Epithelial cell of umbilical artery (primary cell): ENCODE measurements around the gene TXNDC9. TPM values are rescaled to one million over a fixed set of nuclear protein-coding genes. Genes with fewer than 3 reads are reported as not detected.

Experiments used
- total RNA-seq: library from RNA; depleted of rRNA; stranded (reverse); fragments of >200 nt; gene quantifications from 2 replicates; pipeline ENCODE4 v1.2.3, GENCODE V29; 2014

TXNDC9 gene, protein sequence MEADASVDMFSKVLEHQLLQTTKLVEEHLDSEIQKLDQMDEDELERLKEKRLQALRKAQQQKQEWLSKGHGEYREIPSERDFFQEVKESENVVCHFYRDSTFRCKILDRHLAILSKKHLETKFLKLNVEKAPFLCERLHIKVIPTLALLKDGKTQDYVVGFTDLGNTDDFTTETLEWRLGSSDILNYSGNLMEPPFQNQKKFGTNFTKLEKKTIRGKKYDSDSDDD
- total RNA-seq = 131 and 132 TPM in 2 replicates

DNA sequence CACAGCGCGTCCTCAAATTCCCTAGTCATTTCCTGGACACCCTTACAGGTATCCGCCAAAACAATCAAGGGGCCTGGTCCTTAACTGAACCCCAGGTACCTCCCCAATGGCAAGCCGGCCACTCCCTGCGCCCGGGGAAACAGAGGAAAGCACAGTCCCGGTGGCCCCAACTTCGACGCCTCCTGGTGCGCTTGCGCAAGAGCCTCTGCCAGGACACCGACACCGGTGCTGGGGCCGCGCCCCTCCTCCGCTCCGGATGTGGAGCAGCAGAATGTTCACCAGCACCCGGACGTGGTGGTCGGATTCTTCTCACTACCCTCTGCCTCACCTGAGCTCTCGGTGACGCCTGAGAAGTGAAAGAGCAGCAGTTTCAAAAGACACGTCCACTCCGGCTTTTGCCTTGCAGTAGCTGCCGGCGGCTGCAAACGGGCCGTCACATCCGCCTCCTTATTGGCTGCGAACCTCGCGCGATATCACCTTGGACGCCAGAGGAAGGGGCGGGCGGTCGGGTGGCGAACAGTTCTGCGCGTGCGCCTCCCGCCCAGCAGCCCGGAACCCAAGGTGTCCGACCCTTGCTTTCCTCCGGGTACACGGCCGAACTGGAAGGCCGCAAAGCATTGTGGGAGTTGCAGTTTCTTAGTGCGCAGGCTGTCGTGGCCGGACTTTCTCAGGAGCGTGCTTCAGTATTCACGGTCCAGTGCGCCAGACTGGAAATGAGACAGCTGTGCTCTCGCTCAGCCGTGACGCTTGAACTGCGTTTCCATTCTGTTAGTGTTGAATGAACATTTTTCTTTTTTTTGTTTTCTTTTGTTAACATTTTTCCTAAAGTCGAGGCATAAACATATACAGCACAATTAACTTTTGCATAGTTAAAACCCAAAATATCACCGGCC is at the start of gene TXNDC9:
Gene TXNDC9, minus strand, starts transcription at position 423 of the 893 bp plus-strand sequence. CDS start 3,123 bp downstream, outside the sequence.

DNA sequence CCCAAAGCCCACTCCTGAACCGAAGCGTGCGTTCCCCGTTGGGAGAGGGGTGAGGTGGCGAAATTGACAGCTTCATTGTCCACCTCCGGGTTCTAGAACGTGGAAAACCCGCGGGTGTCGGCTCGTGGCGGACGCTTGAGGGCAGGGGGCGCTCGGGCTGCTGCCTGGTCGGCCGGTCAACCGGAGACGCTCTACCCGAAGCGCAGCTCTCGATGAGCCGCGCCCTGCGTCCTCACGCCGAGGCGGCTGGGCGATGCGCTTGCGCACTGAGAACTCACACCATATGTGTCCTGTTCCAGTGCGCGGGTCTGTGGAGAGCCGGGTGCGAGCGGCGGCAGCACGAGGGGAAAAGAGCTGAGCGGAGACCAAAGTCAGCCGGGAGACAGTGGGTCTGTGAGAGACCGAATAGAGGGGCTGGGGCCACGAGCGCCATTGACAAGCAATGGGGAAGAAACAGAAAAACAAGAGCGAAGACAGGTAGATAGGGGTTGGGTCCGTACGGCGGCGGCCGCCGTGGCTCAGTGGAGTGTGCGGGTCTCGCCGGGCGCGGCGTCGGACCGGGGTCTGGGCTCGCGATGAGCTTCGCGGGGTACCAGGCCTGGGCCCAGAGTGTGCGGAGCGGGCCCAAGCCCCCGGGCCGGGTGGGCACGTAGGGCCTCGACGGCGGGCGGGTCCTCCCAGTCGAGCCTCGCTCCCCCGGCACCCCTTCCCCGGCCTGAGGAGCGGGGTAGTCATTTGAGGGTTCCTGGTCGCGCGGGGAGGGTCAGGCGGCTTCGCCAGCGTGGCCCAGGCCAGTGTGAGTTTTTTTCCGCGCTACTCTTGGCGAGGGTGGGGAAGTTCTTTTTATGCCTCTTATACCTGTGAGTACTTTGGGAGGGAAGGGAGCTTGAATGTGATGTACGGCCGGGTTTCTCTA is 1.2 kb upstream of the TXNDC9 start, which contains the start of gene EIF5B:
Gene EIF5B, plus strand, starts transcription at position 277 of the 916 bp plus-strand sequence. Its CDS starts 166 bp downstream, at position 443.

DNA sequence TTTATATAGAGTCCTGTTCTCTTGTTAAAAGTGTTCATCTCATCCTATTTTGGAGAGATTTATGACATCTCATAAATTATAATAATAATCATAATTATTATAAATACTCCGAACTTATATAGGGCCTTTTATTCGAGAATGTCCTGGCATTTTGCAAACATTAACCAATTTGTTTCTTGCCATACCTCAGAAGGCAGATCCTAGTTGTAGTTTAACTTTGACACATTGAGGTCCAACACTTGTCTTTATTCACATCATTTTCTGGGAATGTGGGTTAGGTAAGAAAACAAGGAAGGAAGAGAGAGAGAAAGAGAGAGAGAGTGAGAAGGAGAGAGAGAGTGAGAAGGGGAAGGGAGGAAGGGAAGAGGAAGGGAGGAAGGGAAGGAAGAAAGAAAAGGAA is 35.0 kb downstream of the TXNDC9 start, which contains the start of gene LYG1:
Gene LYG1, minus strand, starts transcription at position 101 of the 400 bp plus-strand sequence. CDS start 5,527 bp downstream, outside the sequence.

Other genes with a start within 250 kb of the TXNDC9 start
- gene C2orf15, start 194.6 kb downstream of the TXNDC9 start, total RNA-seq = not detected in 2 replicates
- 0.65 and 0.76 TPM in 2 replicates for gene TSGA10, start 181.4 kb downstream of the TXNDC9 start, total RNA-seq
- gene LIPT1, start 181.4 kb downstream of the TXNDC9 start, total RNA-seq = 5.5 and 9.0 TPM in 2 replicates
- gene MITD1, start 155.3 kb downstream of the TXNDC9 start, total RNA-seq = 30.9 and 43.3 TPM in 2 replicates
- 47.1 and 49.1 TPM in 2 replicates for gene MRPL30, start 155.1 kb downstream of the TXNDC9 start, total RNA-seq
- gene LYG2, start 80.7 kb downstream of the TXNDC9 start, total RNA-seq = not detected in 2 replicates
- gene LYG1, start 35.1 kb downstream of the TXNDC9 start, total RNA-seq = not detected in 2 replicates
- 13.5 and 23.7 TPM in 2 replicates for gene EIF5B, start 1.1 kb upstream of the TXNDC9 start, total RNA-seq
- gene REV1, start 153.7 kb upstream of the TXNDC9 start, total RNA-seq = 24.4 and 38.6 TPM in 2 replicates